Measurements from ENCODE around the gene CCDC85A. TPM values are rescaled to one million over a fixed set of nuclear protein-coding genes. Genes with fewer than 3 reads are reported as not detected.

The CCDC85A gene
- polyA plus RNA-seq, 1 donor from 2014 or later, result 24.7 TPM

DNA sequence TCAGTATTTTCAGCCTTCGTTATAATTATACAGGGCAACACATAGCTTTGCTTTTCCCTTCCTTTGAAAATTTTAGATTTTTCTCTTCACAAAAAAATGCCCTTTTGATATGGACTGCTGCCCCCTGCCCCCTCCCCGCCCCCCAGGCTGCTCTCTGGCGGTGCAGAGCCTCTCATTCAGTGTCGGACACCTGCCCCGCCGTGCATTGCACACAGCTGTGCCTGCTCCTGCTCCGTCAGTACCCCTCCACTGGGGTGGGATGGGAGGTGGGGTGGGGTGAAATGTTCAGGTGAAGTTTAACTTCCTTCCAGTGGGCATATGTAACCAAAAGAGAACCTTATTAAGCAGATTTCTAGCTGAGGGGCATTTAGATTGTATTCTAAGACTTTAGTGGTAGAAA, 148.0 kb downstream of the CCDC85A start:
- TF ChIP-seq MXI1 (conservative IDR thresholded peaks at IDR 0.05; ENCODE audit: poor library complexity, severe bottlenecking) (no peak), TAF1 (IDR thresholded peaks at IDR 0.05; ENCODE audit: low read depth) (no peak), EP300 (conservative IDR thresholded peaks at IDR 0.05; ENCODE audit: poor library complexity, severe bottlenecking) (no peak), SMC3 (conservative IDR thresholded peaks at IDR 0.05; ENCODE audit: poor library complexity) (no peak), POLR2AphosphoS5 (IDR thresholded peaks at IDR 0.05) (no peak), EZH2 (IDR thresholded peaks at IDR 0.05; ENCODE audit: borderline replicate concordance, insufficient read depth, low read length, poor library complexity, severe bottlenecking) (no peak), RAD21 (conservative IDR thresholded peaks at IDR 0.05) (no peak)
- TF ChIP-seq, protein P1, sequence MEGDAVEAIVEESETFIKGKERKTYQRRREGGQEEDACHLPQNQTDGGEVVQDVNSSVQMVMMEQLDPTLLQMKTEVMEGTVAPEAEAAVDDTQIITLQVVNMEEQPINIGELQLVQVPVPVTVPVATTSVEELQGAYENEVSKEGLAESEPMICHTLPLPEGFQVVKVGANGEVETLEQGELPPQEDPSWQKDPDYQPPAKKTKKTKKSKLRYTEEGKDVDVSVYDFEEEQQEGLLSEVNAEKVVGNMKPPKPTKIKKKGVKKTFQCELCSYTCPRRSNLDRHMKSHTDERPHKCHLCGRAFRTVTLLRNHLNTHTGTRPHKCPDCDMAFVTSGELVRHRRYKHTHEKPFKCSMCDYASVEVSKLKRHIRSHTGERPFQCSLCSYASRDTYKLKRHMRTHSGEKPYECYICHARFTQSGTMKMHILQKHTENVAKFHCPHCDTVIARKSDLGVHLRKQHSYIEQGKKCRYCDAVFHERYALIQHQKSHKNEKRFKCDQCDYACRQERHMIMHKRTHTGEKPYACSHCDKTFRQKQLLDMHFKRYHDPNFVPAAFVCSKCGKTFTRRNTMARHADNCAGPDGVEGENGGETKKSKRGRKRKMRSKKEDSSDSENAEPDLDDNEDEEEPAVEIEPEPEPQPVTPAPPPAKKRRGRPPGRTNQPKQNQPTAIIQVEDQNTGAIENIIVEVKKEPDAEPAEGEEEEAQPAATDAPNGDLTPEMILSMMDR (IDR thresholded peaks at IDR 0.05; ENCODE audit: poor library complexity, severe bottlenecking), result no peak
- TF ChIP-seq, protein P2, sequence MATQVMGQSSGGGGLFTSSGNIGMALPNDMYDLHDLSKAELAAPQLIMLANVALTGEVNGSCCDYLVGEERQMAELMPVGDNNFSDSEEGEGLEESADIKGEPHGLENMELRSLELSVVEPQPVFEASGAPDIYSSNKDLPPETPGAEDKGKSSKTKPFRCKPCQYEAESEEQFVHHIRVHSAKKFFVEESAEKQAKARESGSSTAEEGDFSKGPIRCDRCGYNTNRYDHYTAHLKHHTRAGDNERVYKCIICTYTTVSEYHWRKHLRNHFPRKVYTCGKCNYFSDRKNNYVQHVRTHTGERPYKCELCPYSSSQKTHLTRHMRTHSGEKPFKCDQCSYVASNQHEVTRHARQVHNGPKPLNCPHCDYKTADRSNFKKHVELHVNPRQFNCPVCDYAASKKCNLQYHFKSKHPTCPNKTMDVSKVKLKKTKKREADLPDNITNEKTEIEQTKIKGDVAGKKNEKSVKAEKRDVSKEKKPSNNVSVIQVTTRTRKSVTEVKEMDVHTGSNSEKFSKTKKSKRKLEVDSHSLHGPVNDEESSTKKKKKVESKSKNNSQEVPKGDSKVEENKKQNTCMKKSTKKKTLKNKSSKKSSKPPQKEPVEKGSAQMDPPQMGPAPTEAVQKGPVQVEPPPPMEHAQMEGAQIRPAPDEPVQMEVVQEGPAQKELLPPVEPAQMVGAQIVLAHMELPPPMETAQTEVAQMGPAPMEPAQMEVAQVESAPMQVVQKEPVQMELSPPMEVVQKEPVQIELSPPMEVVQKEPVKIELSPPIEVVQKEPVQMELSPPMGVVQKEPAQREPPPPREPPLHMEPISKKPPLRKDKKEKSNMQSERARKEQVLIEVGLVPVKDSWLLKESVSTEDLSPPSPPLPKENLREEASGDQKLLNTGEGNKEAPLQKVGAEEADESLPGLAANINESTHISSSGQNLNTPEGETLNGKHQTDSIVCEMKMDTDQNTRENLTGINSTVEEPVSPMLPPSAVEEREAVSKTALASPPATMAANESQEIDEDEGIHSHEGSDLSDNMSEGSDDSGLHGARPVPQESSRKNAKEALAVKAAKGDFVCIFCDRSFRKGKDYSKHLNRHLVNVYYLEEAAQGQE (IDR thresholded peaks at IDR 0.05; ENCODE audit: borderline replicate concordance), result no peak
- Histone ChIP-seq H3K9me2 (ENCODE audit: insufficient read depth, low read length) (no peaks in the 10 kb centered on the region), H3K79me2 (replicated peaks; ENCODE audit: insufficient read depth, low read length) (no peaks in the 10 kb centered on the region)

DNA sequence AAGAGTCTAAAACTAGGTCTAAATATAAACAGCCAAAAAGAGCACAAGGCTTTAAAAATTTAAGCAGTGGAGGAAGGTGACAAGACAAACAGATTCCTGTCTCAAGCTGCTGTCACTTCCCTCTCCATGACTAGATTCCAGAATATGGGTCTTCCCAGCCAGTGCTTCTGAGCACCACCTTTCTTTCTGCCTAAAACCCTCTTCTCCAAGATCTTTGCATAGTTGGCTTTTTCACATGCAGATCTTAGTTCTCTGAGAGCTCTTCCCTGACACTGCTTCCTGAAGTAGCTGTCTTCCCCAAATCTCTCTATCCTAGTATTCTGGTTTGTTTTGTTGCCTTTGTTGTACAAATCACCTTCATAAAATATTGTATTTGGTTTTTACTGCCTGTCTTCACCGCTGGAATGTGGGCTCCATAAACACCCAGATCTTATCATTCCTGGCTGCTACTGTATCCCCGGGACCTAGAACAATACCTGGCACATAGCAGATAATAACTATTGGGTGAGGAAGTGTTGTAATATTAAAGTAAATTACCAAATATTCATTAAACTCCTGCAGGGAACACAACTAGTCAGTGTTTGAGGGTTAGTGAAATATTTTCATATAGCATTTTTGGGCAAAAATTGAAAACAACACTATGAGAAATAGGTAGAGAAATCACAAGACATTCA, 150.2 kb downstream of the CCDC85A start:
- H3K36me3 ChIP-seq (ENCODE audit: insufficient read depth, low read length), result no peaks in the 10 kb centered on the region
- H3K9me3 ChIP-seq (ENCODE audit: low read length), result no peaks in the 10 kb centered on the region
- H3F3A ChIP-seq (ENCODE audit: insufficient read depth, low read length, poor library complexity, severe bottlenecking), result no peaks in the 10 kb centered on the region
- H2AFZ ChIP-seq (ENCODE audit: low read depth, low read length), result no peak overlapping the region
- no peak overlapping the region for H3K9ac ChIP-seq (ENCODE audit: low read length)
- TF ChIP-seq MXI1 (conservative IDR thresholded peaks at IDR 0.05; ENCODE audit: poor library complexity, severe bottlenecking) (no peak), RAD21 (conservative IDR thresholded peaks at IDR 0.05) (no peak), EP300 (conservative IDR thresholded peaks at IDR 0.05; ENCODE audit: poor library complexity, severe bottlenecking) (no peak), EZH2 (IDR thresholded peaks at IDR 0.05; ENCODE audit: borderline replicate concordance, insufficient read depth, low read length, poor library complexity, severe bottlenecking) (no peak), POLR2AphosphoS5 (IDR thresholded peaks at IDR 0.05) (no peak), TAF1 (IDR thresholded peaks at IDR 0.05; ENCODE audit: low read depth) (no peak), SMC3 (conservative IDR thresholded peaks at IDR 0.05; ENCODE audit: poor library complexity) (no peak)
- TF ChIP-seq, protein P1 (IDR thresholded peaks at IDR 0.05; ENCODE audit: poor library complexity, severe bottlenecking), result no peak
- TF ChIP-seq, protein P2 (IDR thresholded peaks at IDR 0.05; ENCODE audit: borderline replicate concordance), result no peak
- H3K79me2 ChIP-seq (replicated peaks; ENCODE audit: insufficient read depth, low read length), result no peaks in the 10 kb centered on the region
- H3K4me3 ChIP-seq (ENCODE audit: low read length), result no peak overlapping the region
- no peaks in the 10 kb centered on the region for H3K9me2 ChIP-seq (ENCODE audit: insufficient read depth, low read length)
- H3K27me3 ChIP-seq (ENCODE audit: insufficient read depth, low read depth, low read length), result no peaks in the 10 kb centered on the region
- H4K20me1 ChIP-seq (ENCODE audit: insufficient read depth), result no peaks in the 10 kb centered on the region
- no peak overlapping the region for H3K4me2 ChIP-seq (ENCODE audit: low read length)
- H3K27ac ChIP-seq (ENCODE audit: low read length), result no peak overlapping the region

More for the DNA sequence above, 148.0 kb downstream of the CCDC85A start:
- H3K27ac ChIP-seq (ENCODE audit: low read length), result no peak overlapping the region
- H3K27me3 ChIP-seq (ENCODE audit: insufficient read depth, low read depth, low read length), result no peaks in the 10 kb centered on the region
- H3K4me2 ChIP-seq (ENCODE audit: low read length), result no peak overlapping the region
- no peaks in the 10 kb centered on the region for H3K9me3 ChIP-seq (ENCODE audit: low read length)
- H3K4me3 ChIP-seq (ENCODE audit: low read length), result no peak overlapping the region
- H3F3A ChIP-seq (ENCODE audit: insufficient read depth, low read length, poor library complexity, severe bottlenecking), result no peaks in the 10 kb centered on the region
- no peak overlapping the region for H3K9ac ChIP-seq (ENCODE audit: low read length)
- no peaks in the 10 kb centered on the region for H4K20me1 ChIP-seq (ENCODE audit: insufficient read depth)
- H2AFZ ChIP-seq (ENCODE audit: low read depth, low read length), result no peak overlapping the region
- no peaks in the 10 kb centered on the region for H3K36me3 ChIP-seq (ENCODE audit: insufficient read depth, low read length)
